GM18505 (cell line): ENCODE data around the gene NHLH2.

ENCODE experiments used
- ATAC-seq: cut with Tn5 transposase; IDR thresholded peaks from one replicate; pipeline ENCODE4 v1.9.1; 2021; ENCODE audit not compliant: unreplicated experiment
- POLR2A ChIP-seq: IDR thresholded peaks from 4 replicates; pipeline ENCODE4 v1.6.1; 2011; ENCODE audit warnings: borderline replicate concordance; ENCODE audit not compliant: insufficient read depth, insufficient read length; ENCODE audit errors: extremely low read depth

Gene NHLH2

DNA sequence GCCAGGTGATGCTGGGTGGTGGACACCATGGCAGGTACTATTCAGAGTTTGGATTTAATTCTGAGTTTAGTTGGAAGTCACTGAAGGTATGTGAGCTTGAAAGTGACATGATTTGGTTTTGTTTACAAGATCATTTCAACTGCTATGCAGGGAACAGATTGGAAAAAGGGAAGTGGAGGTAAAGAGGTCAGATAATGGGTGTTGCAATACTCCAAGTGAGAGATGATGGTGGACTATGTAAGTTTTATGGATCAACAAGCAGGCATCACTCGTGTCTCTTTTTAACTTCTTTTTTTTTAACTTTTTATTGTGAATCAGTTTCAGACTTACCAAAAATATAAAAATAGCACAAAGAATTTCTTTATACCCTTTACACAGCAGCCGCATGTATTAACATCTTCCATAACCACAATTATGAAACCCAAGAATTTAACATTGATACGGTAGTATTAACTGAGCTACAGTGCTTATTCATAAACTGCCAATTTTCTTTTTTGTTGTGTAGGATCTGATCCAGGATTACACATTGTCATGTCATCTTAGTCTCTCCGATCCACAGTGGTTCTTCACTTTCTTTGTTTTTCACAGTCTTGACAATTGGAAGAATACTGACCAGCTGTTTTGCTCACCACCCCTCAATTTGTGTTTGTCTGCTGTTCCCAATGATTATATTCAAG is 24.9 kb upstream of the NHLH2 start:
- ATAC-seq = no peak

GRCh38 chr1:115862403-115862802 is 21.5 kb upstream of the NHLH2 start:
- no peak for ATAC-seq

More for the DNA sequence above, 24.9 kb upstream of the NHLH2 start:
- no peak for TF ChIP-seq POLR2A

DNA sequence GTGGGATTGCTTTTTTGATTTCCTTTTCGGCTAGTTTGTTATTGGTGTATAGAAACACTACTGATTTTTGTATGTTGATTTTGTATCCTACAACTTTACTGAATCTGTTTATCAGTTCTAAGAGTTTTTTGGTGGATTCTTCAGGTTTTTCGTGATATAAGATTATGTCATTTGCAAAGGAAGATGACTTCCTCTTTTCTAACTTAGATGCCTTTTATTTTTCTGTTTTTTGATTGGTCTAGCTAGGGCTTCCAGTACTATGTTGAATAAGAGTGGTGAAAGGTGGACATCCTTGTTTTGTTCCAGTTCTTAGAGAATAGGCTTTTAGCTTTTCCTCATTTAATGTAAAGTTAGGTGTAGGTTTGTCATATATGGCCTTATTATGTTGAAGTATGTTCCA is 13.1 kb upstream of the NHLH2 start:
- ATAC-seq = no peak
- no peak for TF ChIP-seq POLR2A

More at GRCh38 chr1:115862403-115862802, 21.5 kb upstream of the NHLH2 start:
- TF ChIP-seq POLR2A = no peak

- no peak for ATAC-seq
- TF ChIP-seq POLR2A = no peak
Observed at GRCh38 chr1:115850937-115851336, 10.0 kb upstream of the NHLH2 start.

DNA sequence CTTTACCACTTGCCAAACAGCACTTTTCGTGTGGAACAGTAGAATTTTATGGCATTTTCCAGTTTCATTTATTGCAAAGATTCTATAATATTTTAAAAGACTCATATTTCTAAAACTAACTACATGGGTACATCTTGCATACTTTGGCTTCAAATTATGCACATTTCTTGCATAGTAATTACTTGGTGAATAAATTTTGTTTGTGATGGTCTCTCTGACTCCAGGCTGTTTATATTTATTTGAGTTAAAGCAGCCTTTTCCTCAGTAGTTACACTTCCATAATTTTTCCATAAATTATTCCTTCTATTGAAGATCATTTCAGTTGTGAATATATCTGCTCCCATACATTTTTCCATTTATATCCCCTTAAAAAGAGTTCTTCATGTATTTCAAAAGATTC is 6.9 kb upstream of the NHLH2 start:
- no peak for ATAC-seq
- no peak for TF ChIP-seq POLR2A

GRCh38 chr1:115842948-115843347 is 2.0 kb upstream of the NHLH2 start:
- no peak for ATAC-seq
- TF ChIP-seq POLR2A = no peak

DNA sequence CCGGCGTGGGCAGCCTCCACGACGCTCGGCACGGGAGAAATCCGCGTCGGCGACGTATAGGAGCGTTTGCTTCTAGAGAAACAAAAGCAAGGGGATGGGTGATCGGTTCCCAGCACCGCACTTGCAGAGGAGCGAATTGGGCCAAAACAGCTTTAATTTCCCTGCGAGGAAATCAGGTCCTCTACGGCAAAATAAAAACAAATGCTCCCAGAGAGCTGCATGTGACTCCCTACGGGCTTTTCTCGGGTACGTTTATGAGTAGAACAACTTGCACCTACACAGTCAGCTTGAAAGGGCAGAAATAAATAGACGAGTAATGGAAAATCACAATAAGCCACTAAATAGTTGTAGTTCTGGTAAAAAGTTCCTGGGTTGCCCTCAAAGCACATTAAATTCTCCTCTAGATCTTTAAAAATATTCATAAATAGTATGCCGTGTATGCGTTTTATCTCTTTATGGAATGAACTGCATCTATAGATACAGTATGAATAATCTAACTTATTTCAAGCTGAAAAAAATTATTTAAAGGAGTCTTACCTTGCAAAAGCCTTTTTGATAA is 1.2 kb downstream of the NHLH2 start:
- no peak for ATAC-seq
- no peak for TF ChIP-seq POLR2A

DNA sequence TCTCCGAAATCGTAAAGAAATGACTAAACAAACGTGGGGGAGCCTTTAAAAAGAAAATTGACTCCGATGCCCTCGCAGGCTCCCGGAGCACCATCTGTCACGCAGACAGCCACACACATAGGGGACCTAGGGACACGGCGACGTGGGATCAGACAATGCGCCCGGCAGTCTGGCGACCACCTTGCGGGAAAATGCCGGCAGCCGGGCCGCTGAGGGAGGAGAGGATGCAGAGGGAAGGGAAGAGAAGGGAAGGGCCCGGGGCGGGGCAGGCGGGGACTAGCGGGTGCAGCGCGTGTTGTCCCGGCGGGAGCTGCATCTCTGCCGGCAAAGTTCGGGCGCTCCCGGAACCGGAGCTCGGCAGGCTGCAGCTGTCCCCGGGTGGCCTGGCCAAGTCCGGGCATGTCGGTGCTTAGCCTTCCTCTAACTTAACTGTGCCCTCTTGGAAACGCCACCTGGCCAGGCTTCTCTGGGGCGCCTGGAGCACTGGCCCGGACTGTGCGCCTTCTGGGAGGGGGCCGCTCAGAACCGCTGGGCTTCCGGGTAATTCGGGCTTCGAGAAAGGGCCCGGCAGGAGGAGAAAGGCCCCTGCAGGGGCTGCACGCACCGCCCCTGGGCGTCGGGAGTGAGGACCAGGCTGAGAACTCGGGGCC is 1.8 kb downstream of the NHLH2 start:
- TF ChIP-seq POLR2A = no peak
- ATAC-seq = no peak

GRCh38 chr1:115838431-115839028 is 2.4 kb downstream of the NHLH2 start:
- ATAC-seq = no peak
- no peak for TF ChIP-seq POLR2A

DNA sequence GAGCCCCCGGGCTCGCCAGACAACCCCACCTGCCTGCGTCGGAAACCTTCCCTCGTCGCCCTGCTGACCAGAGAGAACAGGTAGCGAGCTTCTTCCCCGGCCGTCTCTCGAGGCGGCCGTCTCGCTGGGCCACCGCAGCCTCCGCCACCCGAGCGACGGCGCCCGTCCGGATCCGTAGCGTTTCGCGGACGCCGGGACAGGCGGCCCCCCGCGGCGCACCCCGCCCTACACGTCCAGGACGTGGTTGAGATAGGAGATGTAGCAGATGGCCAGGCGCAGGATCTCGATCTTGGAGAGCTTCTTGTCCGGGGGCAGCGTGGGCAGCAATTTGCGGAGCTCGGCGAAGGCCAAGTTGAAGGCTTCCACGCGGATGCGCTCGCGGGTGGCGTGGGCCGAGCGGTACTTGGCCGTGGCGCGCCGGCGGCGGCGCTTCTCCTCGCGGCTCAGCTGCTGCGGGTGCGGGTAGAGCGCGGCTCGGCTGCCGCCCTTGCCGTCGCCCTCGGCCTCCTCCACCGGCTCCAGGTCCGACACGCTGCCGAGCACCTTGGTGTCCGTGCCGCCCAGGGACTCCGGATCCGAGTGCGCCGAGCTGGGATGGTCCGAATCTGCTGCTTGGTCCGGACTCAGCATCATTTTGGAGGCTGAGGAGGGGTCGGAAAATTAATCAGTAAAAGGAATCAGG is 3.0 kb downstream of the NHLH2 start:
- no peak for TF ChIP-seq POLR2A
- no peak for ATAC-seq

DNA sequence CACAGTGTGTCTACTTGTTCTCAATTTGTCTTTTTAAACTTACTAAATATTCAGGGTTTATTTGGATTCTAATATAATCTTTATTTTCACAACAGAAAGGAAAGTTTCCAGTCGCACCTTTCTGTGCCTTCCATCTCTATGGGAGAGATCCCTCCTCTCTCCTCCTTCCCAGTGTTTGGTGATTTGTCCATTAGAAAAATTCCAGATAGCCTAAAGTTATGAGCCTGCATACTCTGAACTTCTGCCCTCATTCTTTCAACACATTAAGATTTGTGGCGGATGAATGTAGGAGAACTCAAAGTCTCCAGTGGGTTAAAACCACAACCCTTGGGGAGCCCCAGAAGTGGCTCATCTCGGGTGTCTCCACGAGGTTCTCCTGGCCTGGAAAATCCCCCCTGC is 3.6 kb downstream of the NHLH2 start:
- no peak for ATAC-seq
- TF ChIP-seq POLR2A = no peak

- no peak for TF ChIP-seq POLR2A
- no peak for ATAC-seq
Observed at GRCh38 chr1:115833856-115834255, 7.1 kb downstream of the NHLH2 start.

- TF ChIP-seq POLR2A = no peak
Observed at GRCh38 chr1:115832651-115833050, 8.3 kb downstream of the NHLH2 start.

More at GRCh38 chr1:115832651-115833050, 8.3 kb downstream of the NHLH2 start:
- no peak for ATAC-seq
